PC-3 (cell line): ENCODE measurements around the gene ANKRD42. TPM values are rescaled to one million over a fixed set of nuclear protein-coding genes. Genes with fewer than 3 reads are reported as not detected.
A peak's percentile ranks its signal among the peaks of the same experiment; 100 is the strongest.

Experiments used
- ATAC-seq: fragments of 200-7000 bp; cut with Tn5 transposase; 2 replicates; pipeline ENCODE4 v1.9.1; 2020; ENCODE audit warnings: mild to moderate bottlenecking, moderate library complexity
- BruUV-seq: library from RNA; stranded (reverse); fragments of 400-500 nt; replicated peaks from 2 replicates; lab custom pipeline; 2021; lab: Mats Ljungman, UMichigan
- CTCF ChIA-PET: fragments of 300-600 bp; sonication (Branson Sonifier 250); formaldehyde crosslinking; loops from one replicate; lab custom pipeline; 2022; ENCODE audit warnings: antibody characterized with exemption; lab: Charles Lee
- POLR2A ChIA-PET: fragments of 300-600 bp; sonication (Branson Sonifier 250); formaldehyde crosslinking; loops from one replicate; lab custom pipeline; 2022; ENCODE audit warnings: antibody characterized with exemption; ENCODE audit not compliant: unreplicated experiment; lab: Charles Lee
- DNase-seq: peaks from one replicate; pipeline ENCODE4 v3.0.0-alpha.2; 2015
- H2AFZ ChIP-seq: fragments of 300-600 bp; sonication (generic); 2 replicates; pipeline ENCODE4 v1.6.0; 2016; ENCODE audit warnings: antibody characterized with exemption, low read length
- H3F3A ChIP-seq: fragments of 300-600 bp; sonication (generic); one replicate; pipeline ENCODE4 v1.6.0; 2017; ENCODE audit warnings: antibody characterized with exemption, low read length, control low read depth, mild to moderate bottlenecking; ENCODE audit not compliant: unreplicated experiment
- H3K27ac ChIP-seq: fragments of 300-600 bp; sonication (generic); 2 replicates; pipeline ENCODE4 v1.5.1; 2016; ENCODE audit warnings: mild to moderate bottlenecking, low read length
- H3K27me3 ChIP-seq: fragments of 300-600 bp; sonication (generic); 2 replicates; pipeline ENCODE4 v1.6.1; 2016; ENCODE audit warnings: low read length, mixed read lengths
- H3K36me3 ChIP-seq: fragments of 300-600 bp; sonication (generic); 2 replicates; pipeline ENCODE4 v1.6.1; 2016; ENCODE audit warnings: low read depth, mixed run types, low read length, mixed read lengths
- H3K4me1 ChIP-seq: fragments of 300-600 bp; sonication (generic); 2 replicates; pipeline ENCODE4 v1.5.1; 2016; ENCODE audit warnings: low read length; ENCODE audit not compliant: insufficient read depth
- H3K4me2 ChIP-seq: fragments of 300-600 bp; sonication (generic); 2 replicates; pipeline ENCODE4 v1.6.0; 2016; ENCODE audit warnings: low read length
- H3K4me3 ChIP-seq: fragments of 300-600 bp; sonication (generic); 2 replicates; pipeline ENCODE4 v1.5.1; 2016; ENCODE audit warnings: mild to moderate bottlenecking, low read length, mixed read lengths
- H3K79me2 ChIP-seq: fragments of 300-600 bp; sonication (generic); 2 replicates; pipeline ENCODE4 v1.6.1; 2017; ENCODE audit warnings: low read length, mixed read lengths
- H3K9ac ChIP-seq: fragments of 300-600 bp; sonication (generic); 2 replicates; pipeline ENCODE4 v1.6.0; 2016; ENCODE audit warnings: mild to moderate bottlenecking, low read length
- H3K9me2 ChIP-seq: fragments of 300-600 bp; sonication (generic); replicated peaks from 2 replicates; pipeline ENCODE4 v1.6.1; 2016; ENCODE audit warnings: mixed run types, low read length, mixed read lengths
- H3K9me3 ChIP-seq: fragments of 300-600 bp; sonication (generic); 2 replicates; pipeline ENCODE4 v1.6.1; 2016; ENCODE audit warnings: low read length, mixed read lengths
- H4K20me1 ChIP-seq: fragments of 300-600 bp; sonication (generic); 2 replicates; pipeline ENCODE4 v1.6.1; 2016; ENCODE audit warnings: low read length, mixed read lengths
- EZH2 ChIP-seq: fragments of 300-600 bp; sonication (generic); IDR thresholded peaks from one replicate; pipeline ENCODE4 v1.6.1; 2017; ENCODE audit warnings: antibody characterized with exemption, mild to moderate bottlenecking, low read length; ENCODE audit not compliant: unreplicated experiment
- EZH2phosphoT487 ChIP-seq: fragments of 300-600 bp; sonication (generic); IDR thresholded peaks from 2 replicates; pipeline ENCODE4 v1.6.1; 2018; ENCODE audit warnings: mild to moderate bottlenecking, antibody characterized with exemption, low read length, borderline replicate concordance
- intact Hi-C: fragments of 100-400 bp; cut with micrococcal nuclease; formaldehyde crosslinking; loops from 2 replicates; pipeline ENCODE4 v1.9.0; 2023
- total RNA-seq: library from RNA; depleted of rRNA; stranded (reverse); fragments of >200 nt; gene quantifications from 2 replicates; pipeline ENCODE4 v1.2.3, GENCODE V29; 2014
- TF ChIP-seq, protein P1 (sequence below): fragments of 300-600 bp; sonication (generic); conservative IDR thresholded peaks from 2 replicates; pipeline ENCODE4 v1.5.1; 2017; ENCODE audit warnings: antibody characterized with exemption, low read depth, mild to moderate bottlenecking, low read length

ANKRD42 gene
- total RNA-seq, 1 experiment from 2014 or later: 11.2 TPM

DNA sequence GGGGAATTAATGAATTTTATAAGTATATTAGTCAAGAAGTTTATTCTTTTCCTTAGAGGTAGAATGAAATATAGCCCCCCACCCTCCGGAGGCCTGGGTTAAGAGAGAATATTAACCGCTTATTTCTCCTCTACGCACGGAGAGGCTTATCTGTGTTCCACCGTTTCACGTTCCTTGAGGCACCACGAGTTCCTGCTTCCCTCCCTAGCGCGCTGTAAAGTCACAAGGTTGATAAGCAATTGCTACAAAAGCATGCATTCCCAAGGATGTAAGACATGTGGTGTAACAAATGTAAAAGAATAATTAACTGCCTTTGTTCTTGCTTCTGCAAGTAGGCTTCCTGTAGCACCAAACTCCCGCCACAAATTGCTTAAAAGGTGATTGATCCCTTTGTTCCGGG is 1.5 kb upstream of the ANKRD42 start:
- intact Hi-C loops: loop anchor here (2.0 to 5.0 kb wide), 2 partner anchors 60 to 291 kb away; partner anchors contain the start of genes DDIAS and PRCP
- Histone ChIP-seq H3F3A (no peaks in the 10 kb centered on the region), H2AFZ (no peak overlapping the region), H4K20me1 (no peaks in the 10 kb centered on the region), H3K79me2 (peaks cover 37% of the 10 kb centered on the region), H3K9me2 (no peaks in the 10 kb centered on the region), H3K4me1 (peaks cover 29% of the 10 kb centered on the region), H3K9me3 (no peaks in the 10 kb centered on the region), H3K4me3 (peak overlapping the region; percentile 96), H3K9ac (peak overlapping the region; percentile 91), H3K27ac (no peak overlapping the region), H3K36me3 (peaks cover 20% of the 10 kb centered on the region), H3K27me3 (no peaks in the 10 kb centered on the region), H3K4me2 (peak overlapping the region; percentile 87)
- TF ChIP-seq, protein P1, sequence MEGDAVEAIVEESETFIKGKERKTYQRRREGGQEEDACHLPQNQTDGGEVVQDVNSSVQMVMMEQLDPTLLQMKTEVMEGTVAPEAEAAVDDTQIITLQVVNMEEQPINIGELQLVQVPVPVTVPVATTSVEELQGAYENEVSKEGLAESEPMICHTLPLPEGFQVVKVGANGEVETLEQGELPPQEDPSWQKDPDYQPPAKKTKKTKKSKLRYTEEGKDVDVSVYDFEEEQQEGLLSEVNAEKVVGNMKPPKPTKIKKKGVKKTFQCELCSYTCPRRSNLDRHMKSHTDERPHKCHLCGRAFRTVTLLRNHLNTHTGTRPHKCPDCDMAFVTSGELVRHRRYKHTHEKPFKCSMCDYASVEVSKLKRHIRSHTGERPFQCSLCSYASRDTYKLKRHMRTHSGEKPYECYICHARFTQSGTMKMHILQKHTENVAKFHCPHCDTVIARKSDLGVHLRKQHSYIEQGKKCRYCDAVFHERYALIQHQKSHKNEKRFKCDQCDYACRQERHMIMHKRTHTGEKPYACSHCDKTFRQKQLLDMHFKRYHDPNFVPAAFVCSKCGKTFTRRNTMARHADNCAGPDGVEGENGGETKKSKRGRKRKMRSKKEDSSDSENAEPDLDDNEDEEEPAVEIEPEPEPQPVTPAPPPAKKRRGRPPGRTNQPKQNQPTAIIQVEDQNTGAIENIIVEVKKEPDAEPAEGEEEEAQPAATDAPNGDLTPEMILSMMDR: no peak
- TF ChIP-seq EZH2phosphoT487 (no peak), EZH2 (no peak)
- ATAC-seq (no peak), DNase-seq (no peak)
- BruUV-seq: no TSS peak
- CTCF ChIA-PET: no interaction called here
- POLR2A ChIA-PET: no interaction called here

- intact Hi-C loops: loop anchor here (1.0 to 5.0 kb wide), 3 partner anchors 36 to 292 kb away; partner anchors contain the start of genes DDIAS and PRCP
Measured at GRCh38 chr11:83192606-83193245, 786 bp upstream of the ANKRD42 start.

GRCh38 chr11:83194281-83195142 is 1.0 kb downstream of the ANKRD42 start:
- peak overlapping the region; percentile 96 for H3K4me3 ChIP-seq
- peak overlapping the region; percentile 29 for H3K27ac ChIP-seq
- no peaks in the 10 kb centered on the region for H3F3A ChIP-seq
- POLR2A ChIA-PET: no interaction called here
- BruUV-seq: no TSS peak
- H3K27me3 ChIP-seq: no peaks in the 10 kb centered on the region
- H2AFZ ChIP-seq: peak overlapping the region; percentile 95
- no peaks in the 10 kb centered on the region for H3K9me3 ChIP-seq
- ATAC-seq (peak; percentile 62), DNase-seq (peak; percentile 66)
- H3K4me1 ChIP-seq: peaks cover 29% of the 10 kb centered on the region
- H3K9ac ChIP-seq: peak overlapping the region; percentile 91
- no peaks in the 10 kb centered on the region for H4K20me1 ChIP-seq
- CTCF ChIA-PET: no interaction called here
- intact Hi-C loops: loop anchor here (2.0 to 5.0 kb wide), 2 partner anchors 58 to 88 kb away; no protein-coding TSS in a partner anchor
- peaks cover 20% of the 10 kb centered on the region for H3K36me3 ChIP-seq
- TF ChIP-seq EZH2: no peak
- TF ChIP-seq EZH2phosphoT487: no peak
- TF ChIP-seq, protein P1: no peak
- H3K9me2 ChIP-seq: no peaks in the 10 kb centered on the region
- H3K4me2 ChIP-seq: peak overlapping the region; percentile 87
- H3K79me2 ChIP-seq: peaks cover 37% of the 10 kb centered on the region

More at GRCh38 chr11:83192606-83193245, 786 bp upstream of the ANKRD42 start:
- ChIA-PET CTCF (no interaction called here), POLR2A (interaction anchor here (0.6 kb wide), 1 partner anchor 37 kb away, joined by 3 read pairs; no protein-coding TSS in a partner anchor)
- Histone ChIP-seq H3K4me3 (peak overlapping the region; percentile 96), H3K4me1 (peaks cover 29% of the 10 kb centered on the region), H4K20me1 (no peaks in the 10 kb centered on the region), H3K9me2 (no peaks in the 10 kb centered on the region), H3K9me3 (no peaks in the 10 kb centered on the region), H3F3A (no peaks in the 10 kb centered on the region), H3K9ac (peak overlapping the region; percentile 91), H3K79me2 (peaks cover 37% of the 10 kb centered on the region), H3K27me3 (no peaks in the 10 kb centered on the region), H2AFZ (peak overlapping the region; percentile 95), H3K27ac (peak overlapping the region; percentile 58), H3K4me2 (peak overlapping the region; percentile 87), H3K36me3 (peaks cover 20% of the 10 kb centered on the region)
- DNase-seq (no peak), ATAC-seq (no peak)
- BruUV-seq: no TSS peak
- TF ChIP-seq EZH2: no peak
